Nephron (organoid): ENCODE measurements around the gene ITGA8.
A peak's percentile ranks its signal among the peaks of the same experiment; 100 is the strongest.

Source experiments
- H3K27ac Mint-ChIP-seq, 3 experiments: 2 replicates each; pipeline ENCODE4 v1.8.0; 2020; ENCODE audit warnings: mixed read lengths in 3 of 3, mild to moderate bottlenecking in 2 of 3, moderate library complexity in 1 of 3
- H3K27me3 Mint-ChIP-seq: 2 replicates; pipeline ENCODE4 v1.8.0; 2021; ENCODE audit warnings: low read depth, mild to moderate bottlenecking, moderate library complexity, mixed read lengths
- H3K36me3 Mint-ChIP-seq: 2 replicates; pipeline ENCODE4 v1.8.0; 2020; ENCODE audit warnings: low read depth, mixed read lengths
- H3K4me1 Mint-ChIP-seq: 2 replicates; pipeline ENCODE4 v1.8.0; 2020; ENCODE audit warnings: mixed read lengths
- H3K4me3 Mint-ChIP-seq, 3 experiments: 2 replicates each; pipeline ENCODE4 v1.8.0; 2020; ENCODE audit warnings: mild to moderate bottlenecking in 3 of 3, mixed read lengths in 3 of 3, moderate library complexity in 2 of 3
- H3K9me3 Mint-ChIP-seq: 2 replicates; pipeline ENCODE4 v1.8.0; 2020; ENCODE audit warnings: mixed read lengths
- CTCF ChIP-seq, 3 experiments: fragments of 200-600 bp; sonication (generic); IDR thresholded peaks; one replicate each; pipeline ENCODE4 v1.5.0; 2021; ENCODE audit warnings: antibody characterized with exemption in 3 of 3; ENCODE audit not compliant: unreplicated experiment in 3 of 3

ITGA8 gene

DNA sequence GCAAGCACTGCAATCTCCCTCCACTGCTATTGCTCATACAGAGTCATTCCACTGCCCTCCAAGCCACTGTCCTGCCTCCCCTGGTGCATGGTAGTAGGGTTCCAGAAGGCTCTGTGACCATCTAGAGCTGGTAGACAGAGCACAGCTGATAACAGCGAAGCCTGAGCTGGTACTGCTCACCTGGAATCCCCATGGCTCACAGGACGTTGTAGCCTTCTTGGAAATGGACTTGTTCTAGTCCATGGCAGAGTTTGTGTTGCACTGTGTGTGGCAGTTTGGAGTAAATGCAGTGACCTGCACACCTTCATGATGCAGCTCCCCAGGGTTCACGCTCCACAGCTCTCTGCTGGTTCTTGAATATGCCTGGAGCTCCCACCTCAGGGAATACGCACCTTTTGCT, 67.0 kb downstream of the ITGA8 start:
- Mint-ChIP-seq H3K4me3 (no peak overlapping the region), H3K27me3 (peaks cover 3% of the 10 kb centered on the region), H3K36me3 (peaks cover 45% of the 10 kb centered on the region), H3K9me3 (no peaks in the 10 kb centered on the region), H3K4me1 (peaks cover 3% of the 10 kb centered on the region), H3K27ac (no peak overlapping the region)
- no peak for TF ChIP-seq CTCF (IDR thresholded peaks at IDR 0.05; ENCODE audit: unreplicated experiment in 3 of 3)

DNA sequence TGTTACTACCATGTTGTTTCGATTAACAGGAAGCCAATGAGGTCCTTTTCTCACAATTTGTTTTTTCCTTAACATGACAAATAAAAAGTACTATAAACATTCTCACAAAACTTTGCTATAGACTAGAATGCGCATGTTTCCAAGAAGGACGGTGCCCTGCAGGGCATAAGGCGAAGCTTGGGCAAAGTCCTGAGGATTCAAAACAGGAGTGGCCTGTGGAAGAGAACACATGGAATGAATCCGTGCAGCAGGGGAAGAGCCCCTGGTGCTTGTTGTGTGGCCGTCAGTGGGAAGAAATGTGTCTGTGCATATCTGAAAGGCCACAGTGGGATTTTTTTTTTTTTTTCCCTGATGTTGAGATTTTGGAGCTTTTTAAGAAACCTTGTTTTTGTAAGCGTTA, 67.6 kb downstream of the ITGA8 start:
- Mint-ChIP-seq H3K4me3 (no peak overlapping the region), H3K9me3 (no peaks in the 10 kb centered on the region), H3K4me1 (no peaks in the 10 kb centered on the region), H3K27ac (no peak overlapping the region), H3K36me3 (peaks cover 40% of the 10 kb centered on the region), H3K27me3 (peaks cover 3% of the 10 kb centered on the region)
- TF ChIP-seq CTCF (IDR thresholded peaks at IDR 0.05; ENCODE audit: unreplicated experiment in 3 of 3) = no peak

DNA sequence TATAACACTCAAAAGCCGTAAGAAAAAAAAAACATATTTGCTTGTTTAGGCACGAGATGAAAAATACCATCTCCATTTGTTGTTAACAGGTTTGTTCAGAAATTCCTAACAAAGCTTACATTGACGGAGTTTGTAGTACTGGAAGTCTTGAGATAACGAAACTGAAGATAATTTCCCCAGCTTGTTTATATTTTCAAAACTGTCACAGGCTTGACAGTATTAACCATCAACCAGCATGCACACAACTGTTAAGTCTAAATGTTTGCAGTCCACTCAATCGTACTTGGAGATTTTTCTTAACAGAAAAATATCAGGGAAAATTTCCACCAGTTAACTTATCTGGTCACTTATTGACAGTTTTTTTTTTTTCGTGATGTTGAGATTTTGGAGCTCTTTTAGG, 68.5 kb downstream of the ITGA8 start:
- Mint-ChIP-seq H3K27ac (no peak overlapping the region), H3K36me3 (peaks cover 35% of the 10 kb centered on the region), H3K9me3 (no peaks in the 10 kb centered on the region), H3K27me3 (peaks cover 3% of the 10 kb centered on the region), H3K4me3 (no peak overlapping the region), H3K4me1 (no peaks in the 10 kb centered on the region)
- TF ChIP-seq CTCF (IDR thresholded peaks at IDR 0.05; ENCODE audit: unreplicated experiment in 3 of 3) = no peak

DNA sequence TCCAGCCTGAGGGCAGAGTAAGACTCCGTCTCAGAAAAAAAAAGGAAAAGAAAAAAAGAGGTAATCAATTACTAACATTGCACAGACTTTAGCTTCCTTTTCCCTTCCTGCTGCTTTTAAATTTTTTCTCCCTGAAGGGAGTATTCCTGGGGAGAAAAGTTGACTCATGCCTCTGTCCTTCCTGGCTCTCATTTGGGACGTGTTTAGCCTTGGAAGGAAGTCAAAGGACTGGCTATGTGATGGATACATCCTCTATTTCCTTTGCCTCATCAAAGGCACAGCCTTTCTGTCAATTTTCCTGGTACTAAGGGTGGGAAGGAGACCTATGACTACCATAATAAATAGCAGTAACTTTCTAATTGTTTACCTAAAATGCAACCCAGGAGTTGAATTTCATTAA, 77.6 kb downstream of the ITGA8 start:
- Mint-ChIP-seq H3K36me3 (peaks cover 30% of the 10 kb centered on the region), H3K4me3 (no peak overlapping the region), H3K9me3 (no peaks in the 10 kb centered on the region), H3K27ac (no peak overlapping the region), H3K4me1 (peaks cover 13% of the 10 kb centered on the region), H3K27me3 (no peaks in the 10 kb centered on the region)
- TF ChIP-seq CTCF (IDR thresholded peaks at IDR 0.05; ENCODE audit: unreplicated experiment in 3 of 3) = no peak

DNA sequence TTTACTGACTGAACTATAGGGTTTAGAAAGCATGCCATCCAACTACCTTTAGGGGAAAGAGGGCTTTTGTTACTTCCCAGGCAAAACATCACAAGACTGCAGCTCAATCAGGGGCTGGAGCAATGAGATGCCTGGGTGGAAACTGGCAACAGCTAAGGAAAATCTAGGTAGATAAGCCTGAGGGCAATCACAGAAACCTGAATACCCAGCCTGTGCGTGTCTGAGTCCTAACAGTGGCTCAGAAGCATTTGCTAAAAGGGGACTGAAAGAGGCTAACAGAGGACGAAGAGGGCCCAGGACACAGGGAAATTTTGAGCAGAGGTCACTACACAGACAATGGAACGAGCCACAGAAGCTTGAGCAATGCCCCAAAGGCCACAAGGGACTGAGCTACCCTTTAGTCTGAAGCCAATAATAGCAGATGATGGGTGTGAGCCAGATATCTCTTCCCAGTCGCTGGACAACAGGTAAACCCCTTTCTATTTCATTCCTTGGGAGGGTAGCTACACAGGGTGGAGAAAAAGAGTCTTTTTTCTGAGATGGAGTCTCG, 79.1 kb downstream of the ITGA8 start:
- H3K4me3 Mint-ChIP-seq = no peak overlapping the region
- H3K4me1 Mint-ChIP-seq = peaks cover 22% of the 10 kb centered on the region
- TF ChIP-seq CTCF (IDR thresholded peaks at IDR 0.05; ENCODE audit: unreplicated experiment in 3 of 3) = no peak
- H3K36me3 Mint-ChIP-seq = peaks cover 30% of the 10 kb centered on the region
- H3K9me3 Mint-ChIP-seq = no peaks in the 10 kb centered on the region
- H3K27ac Mint-ChIP-seq = no peak overlapping the region
- H3K27me3 Mint-ChIP-seq = no peaks in the 10 kb centered on the region

- peaks cover 13% of the 10 kb centered on the region for H3K36me3 Mint-ChIP-seq
- no peaks in the 10 kb centered on the region for H3K27me3 Mint-ChIP-seq
- peaks cover 8% of the 10 kb centered on the region for H3K4me1 Mint-ChIP-seq
- TF ChIP-seq CTCF (IDR thresholded peaks at IDR 0.05; ENCODE audit: unreplicated experiment in 3 of 3) = no peak
- no peak overlapping the region for H3K4me3 Mint-ChIP-seq
- H3K27ac Mint-ChIP-seq = peak overlapping the region in 1 of 3 experiments; percentile 15
- H3K9me3 Mint-ChIP-seq = no peaks in the 10 kb centered on the region
Observed at GRCh38 chr10:15636446-15636845, 83.3 kb downstream of the ITGA8 start.
